Measurements from ENCODE around the gene LCORL.
"Not testable (repeated sequence)": the region's sequence is repeated elsewhere in the genome, so short reads cannot be mapped to it uniquely, and the experiment has no call there.

Gene LCORL

DNA sequence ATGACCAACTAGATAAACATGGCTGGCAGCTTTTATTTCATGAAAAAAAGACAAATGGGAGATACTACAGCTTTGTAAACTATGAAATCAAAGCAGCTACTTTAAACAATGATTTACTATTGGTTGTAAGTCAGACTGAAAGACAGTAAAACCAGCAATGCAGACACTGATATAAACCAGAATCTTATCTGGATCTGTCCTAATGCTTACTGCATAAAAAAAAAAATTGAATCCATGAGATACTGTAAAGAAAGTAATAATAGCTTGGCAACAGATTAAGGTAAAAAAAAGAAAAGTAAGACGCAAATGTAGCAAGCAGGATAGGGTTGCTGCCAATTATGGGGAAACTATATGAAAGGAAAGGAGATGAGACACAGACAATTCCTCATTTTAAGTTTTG is 7.3 kb downstream of the LCORL start:
- no peak for DNase-seq

DNA sequence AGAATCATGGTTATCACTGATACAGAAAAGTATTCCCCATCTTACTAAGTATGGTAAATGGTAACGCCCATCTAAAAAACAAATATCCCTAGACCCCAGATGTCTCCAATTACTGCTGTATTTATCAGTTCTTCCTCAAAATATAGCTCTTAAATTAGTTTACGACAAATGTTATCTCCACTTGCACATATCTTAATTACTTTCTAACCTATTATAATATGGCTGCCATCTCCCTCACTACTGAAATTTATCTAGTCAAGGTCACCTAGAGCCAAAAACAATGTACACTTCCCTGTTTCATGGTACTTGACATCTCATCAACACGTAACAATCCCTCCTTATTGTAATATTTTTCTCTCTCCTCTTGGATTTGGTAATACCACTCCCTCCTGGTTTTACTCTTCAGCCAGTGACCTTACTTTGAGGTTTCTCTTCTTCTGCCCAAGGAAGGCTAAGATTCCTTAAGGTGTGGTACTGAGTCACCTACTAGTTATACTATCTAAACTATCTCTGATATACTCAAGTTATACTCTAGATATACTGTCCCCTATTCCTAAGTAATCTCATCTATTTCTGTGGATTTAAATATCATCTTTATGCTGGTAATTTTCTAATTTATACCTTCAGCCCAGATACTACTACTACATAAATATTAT is 8.6 kb downstream of the LCORL start:
- DNase-seq, result no peak

DNA sequence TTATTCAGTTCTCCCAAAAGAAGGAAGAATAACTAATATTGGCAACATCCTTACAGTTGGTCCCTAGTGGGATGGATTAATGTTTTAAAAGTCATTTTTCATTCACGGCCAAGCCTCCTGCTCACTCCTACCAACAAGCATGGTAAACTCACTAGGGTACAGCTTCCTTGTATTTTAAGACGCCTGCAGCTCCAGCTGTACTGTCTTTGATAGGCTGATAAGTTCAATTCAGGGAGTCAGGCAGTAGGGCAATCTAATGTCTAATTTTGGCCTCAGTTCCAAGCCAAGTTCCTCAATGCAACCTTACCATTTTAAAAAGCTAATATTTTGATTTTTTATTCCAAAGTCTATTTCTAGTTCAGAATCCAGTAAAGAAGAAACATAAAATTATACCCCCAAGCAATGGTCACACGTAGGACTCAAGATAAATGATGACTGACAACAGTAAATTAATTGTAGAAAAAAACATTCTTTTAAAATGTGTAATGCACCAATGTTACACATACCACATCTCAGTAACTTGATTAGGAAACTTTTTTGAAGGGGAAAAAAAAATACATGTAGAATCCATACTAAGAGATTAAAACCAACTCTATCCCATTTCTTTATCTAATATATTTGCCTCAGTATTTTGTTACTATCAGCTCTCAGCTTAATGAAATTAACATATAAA is 9.3 kb downstream of the LCORL start:
- no peak for DNase-seq

DNA sequence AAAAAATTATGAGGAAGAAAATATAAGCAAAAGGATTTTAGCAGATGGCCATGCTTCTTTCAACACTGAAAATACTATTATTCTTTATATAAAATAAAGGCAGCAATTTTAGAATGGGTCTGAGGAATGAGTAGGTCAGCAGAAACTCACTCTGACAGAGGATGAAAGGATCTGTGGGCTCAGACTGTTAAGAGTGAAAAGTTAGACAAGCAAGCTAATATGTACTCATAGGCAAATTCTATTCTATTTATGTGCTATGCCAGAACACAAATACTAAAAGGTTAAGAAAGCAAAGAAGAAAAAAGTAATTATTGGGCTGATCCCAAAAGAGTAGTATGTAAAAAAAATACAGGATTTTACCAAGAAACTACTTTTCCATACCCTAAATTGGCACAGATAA is 13.9 kb downstream of the LCORL start:
- no peak for DNase-seq

DNA sequence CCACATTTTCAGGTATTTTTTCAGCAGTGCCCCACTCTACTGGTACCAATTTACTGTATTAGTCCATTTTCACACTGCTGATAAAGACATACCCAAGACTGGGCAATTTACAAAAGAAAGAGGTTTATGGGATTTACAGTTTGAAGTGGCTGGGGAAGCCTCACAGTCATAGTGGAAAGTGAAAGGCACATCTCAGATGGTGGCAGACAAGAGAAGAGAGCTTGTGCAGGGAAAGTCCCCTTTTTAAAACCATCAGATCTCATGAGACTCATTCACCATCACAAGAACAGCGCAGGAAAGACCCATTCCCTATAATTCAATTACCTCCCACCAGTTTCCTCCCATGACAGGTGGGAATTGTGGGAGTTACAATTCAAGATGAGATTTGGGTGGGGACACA is 15.1 kb downstream of the LCORL start:
- not testable (repeated sequence) for DNase-seq

DNA sequence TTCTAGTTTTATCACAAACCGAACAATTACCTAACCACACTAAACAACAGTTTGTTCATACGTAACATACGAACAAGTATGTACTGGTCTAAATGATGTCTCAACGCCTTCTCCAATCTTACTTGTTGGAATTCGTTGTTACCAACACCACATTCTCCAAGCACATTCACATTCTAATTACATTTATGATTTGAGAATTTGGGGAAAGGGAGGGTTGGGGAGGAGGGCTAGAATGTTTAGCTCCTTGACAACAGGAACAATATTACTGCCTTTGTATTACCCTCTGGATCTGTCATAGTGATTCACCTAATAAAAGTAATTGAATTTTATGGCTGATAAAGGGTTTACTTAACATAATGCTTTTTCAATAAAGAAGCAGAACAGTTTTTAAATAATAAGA is 24.4 kb downstream of the LCORL start:
- DNase-seq, result no peak

DNA sequence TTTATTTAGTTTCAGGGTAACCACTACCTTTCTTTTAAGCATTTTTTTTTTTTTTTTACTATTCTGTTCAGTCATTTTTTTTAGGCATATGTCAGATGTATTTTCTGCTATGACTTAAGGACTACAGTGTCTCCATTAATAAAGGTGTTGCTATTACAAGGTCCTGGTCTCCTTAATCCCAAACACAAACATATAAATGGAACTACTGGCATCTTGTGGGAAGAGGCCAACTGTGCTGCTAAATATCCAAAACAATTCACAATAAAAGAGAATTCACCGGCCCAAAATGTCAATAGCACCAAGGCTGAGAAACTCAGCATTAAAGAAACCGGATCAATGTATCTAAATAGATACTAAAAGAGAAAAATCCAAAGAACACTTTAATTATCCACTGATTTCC is 26.4 kb downstream of the LCORL start:
- DNase-seq, result no peak

DNA sequence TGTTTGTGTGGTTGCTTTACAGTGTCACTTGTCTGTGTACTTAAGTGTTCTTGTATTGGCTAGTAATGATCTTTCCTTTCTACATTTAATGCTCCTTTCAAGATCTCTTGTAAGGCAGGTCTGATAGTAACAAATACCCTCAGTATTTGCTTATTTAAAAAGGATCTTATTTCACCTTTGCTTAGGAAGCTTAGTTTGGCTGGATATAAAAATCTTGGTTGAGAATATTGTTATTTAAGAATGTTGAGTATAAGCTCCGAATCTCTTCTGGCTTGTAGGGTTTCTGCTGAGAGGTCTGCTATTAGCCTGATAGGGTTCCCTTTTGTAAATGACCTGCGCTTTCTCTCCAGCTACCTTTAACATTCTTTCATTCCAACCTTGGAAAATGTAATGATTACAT is 35.7 kb downstream of the LCORL start:
- DNase-seq, result no peak

DNA sequence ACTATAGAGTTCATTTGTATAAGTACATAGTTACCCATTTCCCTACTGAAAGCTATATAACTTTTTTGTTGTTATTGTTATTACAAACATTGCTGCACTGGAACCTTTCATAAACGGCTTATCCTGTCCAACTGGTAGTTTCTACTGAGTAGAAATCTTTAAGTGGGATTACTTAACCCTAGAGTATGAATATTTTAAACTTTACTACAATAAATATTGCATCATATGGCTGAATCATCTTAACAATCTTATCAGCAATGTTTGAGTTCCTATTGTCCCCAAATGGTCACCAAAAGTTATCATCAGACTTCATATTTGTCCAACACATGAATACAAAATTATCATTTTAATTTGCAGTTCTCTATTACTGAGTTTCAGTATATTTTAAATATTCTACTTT is 40.5 kb downstream of the LCORL start:
- no peak for DNase-seq

DNA sequence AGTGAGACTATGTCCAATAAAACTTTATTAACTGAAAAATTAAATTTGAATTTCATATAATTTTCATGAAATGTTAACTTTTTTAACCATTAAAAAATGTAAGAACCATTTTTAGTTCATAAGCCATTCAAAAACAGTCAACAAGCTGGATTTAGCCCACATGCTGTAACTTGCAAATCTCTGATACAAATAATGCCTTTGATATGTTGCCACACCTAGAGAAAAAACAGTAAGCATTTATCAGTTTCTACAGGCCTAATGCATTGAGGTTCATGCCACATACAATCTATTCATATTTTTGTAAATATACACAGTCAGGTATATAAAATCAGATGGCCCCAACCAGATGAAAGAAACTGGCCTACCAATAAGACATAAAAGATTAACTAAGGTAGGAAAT is 52.8 kb downstream of the LCORL start:
- no peak for DNase-seq

DNA sequence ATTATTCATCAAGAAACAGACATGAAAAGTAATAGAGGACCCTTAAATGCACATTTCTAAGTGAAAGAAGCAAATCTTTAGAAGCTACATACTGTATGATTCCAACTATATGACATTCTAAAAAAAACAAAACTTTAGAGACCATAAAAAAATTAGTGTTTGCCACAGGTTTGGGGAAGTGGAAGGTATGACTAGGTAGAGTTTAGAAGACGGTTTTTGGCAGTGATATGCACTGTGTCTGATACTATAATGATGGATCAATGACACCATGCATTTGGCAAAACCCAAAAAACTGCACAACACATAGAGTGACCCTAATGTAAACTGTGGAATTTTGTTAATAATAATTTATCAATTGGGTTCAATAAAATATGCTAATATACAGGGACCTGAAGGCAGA is 54.5 kb downstream of the LCORL start:
- DNase-seq, result no peak

DNA sequence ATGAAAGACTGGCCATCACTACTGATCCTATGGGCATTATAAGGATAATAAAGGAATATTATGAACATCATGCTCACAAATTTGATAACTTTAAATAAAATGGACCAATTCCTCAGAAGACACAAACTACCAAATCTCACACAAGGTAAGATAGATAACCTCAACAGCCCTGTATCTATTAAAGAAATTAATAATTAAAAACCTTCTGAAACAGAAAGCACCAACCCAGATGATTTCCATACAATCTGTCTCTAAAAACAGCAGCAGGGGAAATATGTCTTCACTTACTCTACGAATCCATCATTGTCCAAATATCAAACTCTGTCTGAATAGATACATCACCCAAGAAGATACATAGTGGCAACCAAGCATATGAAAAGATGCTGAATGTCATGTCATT is 55.2 kb downstream of the LCORL start:
- no peak for DNase-seq

DNA sequence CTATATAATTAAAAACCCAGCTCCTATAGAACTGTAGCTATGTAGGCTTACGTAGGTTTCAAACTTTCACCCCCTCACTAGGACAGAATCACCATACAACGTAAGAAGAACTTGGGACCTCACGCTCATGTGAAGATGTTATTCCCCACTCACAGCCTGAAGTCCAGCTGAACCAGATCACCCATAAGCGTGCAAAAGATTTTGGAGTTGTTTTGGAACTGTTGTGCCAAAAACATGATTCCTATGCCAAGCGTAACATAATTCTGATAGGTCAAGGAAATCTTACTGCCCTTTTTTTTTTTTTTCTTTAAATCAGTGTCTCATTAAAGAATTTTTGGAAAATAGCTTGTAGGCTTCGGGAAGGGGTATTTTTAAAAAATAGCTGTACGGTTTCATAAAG is 57.0 kb downstream of the LCORL start:
- DNase-seq, result no peak

DNA sequence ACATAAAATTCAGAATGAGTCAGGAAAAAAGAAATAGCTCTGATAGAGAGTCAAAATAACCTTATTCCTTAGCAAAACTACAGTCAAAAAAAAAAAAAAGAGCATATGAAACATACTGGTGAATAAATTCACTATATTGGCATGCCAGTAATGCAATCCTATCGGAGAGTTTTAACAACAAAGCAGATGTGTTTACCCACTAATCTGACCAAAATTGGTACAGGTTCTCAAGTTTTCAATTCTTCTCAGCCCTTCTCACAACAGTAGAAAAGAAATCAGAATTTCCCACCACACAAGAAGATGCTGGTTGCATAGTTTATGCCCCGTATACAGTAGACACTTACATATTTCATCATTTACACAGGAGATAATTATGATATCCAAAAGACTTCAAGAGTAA is 59.4 kb downstream of the LCORL start:
- DNase-seq, result no peak

DNA sequence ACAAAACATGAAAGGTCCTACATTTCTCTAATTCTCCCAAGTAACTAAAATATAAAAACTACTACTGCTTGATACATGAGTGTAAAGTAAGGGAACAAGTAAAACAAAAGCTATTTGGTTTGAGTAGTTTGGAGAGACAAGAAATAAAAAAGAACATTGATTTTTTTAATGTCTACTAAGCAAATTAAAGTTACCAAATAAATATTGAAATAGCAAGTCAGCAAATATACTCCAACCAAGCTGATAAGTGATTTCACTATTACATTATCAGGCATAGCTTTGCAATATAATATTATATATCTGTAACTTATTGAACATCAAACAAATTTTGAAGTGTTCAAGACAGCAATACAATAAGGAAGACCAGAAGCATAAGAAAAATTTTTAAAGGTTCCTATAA is 60.3 kb downstream of the LCORL start:
- no peak for DNase-seq

DNA sequence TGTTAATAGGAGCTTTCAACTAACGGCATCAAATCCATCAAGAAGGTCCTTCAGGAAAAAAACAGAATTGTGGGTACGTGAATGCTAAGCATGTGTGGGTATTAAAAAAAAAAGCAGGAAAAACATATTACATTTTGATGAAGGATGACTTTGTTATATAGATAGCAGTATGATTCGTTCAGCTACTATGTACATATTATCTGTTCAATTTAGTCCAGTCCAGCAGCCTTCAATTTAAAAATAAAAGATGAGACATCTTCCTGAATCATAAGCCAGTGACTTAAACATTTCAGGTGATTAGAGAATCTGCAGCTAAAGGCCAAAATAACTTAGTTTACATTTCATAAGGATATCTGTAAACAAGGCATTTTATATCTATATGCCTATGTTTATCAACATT is 63.4 kb downstream of the LCORL start:
- DNase-seq, result no peak

DNA sequence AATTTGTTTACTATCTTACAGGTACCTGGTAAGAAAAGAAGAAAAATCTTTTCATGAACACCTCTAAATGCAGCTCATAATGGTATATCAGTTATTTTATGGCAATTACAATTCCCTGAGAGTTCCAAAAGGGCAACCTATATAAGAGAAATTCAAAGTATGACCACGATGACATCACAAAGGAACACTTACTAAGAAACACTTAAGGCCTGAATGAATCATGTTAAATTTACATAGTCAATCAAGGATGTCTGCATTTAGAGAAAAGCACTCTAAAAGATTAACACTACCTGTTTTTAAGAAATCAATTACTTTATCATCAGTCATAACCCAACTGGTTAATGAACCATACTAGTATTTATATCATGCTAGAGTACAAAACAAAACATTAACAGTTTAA is 63.9 kb downstream of the LCORL start:
- no peak for DNase-seq

DNA sequence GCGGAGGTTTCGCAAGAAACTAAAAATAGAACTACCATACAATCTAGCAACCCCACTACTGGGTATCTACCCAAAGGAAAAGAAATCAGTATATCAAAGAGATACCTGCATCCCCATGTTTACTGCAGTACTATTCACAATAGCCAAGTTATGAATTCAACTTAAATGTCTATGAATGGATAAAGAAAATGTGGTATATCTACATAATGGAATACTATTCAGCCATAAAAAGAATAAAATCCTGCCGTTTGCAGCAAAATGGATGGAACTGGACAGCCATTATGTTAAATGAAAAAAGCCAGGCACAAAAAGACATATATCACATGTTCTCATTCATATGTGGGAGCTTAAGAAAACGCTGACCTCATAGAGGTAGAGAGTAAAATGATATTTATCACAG is 65.3 kb downstream of the LCORL start:
- DNase-seq, result no peak

DNA sequence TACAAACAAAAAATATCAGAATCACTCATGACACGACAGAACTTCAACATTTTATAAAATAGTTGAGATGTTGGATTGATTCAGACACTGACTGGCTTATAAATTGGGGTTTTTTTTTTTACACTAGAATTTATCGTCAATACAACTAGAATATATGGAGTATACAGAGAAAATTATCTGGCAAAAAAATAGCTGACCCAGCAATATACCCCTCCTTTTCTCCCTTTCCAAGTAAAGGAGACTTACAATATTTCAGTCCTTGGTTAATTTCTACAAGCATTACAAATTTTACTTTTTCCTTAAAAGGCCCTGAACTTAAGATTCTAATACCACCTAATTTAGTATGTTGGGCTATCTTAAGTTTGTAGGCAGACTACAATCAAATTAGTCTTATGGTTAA is 76.3 kb downstream of the LCORL start:
- no peak for DNase-seq

DNA sequence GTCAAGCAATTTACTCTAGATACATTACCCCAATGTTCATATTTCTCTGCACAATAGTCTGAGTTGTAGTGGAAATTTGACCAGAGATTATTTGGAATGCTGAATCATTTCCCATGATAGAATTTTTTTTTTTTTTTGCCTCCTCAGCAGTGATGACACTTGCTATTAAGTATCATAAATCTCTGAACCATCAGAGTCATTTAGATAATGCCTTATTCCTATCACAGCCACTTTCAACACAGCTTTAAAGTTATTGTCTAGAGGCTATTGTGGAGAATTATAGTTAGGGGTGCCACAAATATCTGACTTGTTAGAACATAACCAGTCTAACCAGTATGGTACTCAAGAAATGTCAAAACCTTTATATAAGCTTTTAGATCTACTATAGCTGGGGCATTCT is 79.8 kb downstream of the LCORL start:
- no peak for DNase-seq

DNA sequence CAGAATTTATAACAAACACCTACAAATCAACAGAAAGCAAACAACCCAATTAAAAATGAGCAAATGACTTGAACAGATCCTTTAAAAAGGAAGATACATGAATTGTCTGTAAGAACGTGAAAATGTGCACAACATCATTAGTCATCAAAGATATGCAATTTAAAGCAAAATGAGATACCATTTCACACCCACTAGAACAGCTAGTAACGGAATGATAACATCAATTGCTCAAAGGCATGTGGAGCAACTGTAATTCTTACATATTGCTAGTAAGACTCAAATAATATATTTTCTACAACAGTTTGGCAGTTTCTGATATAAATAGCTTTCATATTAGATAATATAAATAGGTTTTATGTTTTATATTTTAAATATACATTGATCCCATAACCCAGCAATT is 82.5 kb downstream of the LCORL start:
- DNase-seq, result no peak

DNA sequence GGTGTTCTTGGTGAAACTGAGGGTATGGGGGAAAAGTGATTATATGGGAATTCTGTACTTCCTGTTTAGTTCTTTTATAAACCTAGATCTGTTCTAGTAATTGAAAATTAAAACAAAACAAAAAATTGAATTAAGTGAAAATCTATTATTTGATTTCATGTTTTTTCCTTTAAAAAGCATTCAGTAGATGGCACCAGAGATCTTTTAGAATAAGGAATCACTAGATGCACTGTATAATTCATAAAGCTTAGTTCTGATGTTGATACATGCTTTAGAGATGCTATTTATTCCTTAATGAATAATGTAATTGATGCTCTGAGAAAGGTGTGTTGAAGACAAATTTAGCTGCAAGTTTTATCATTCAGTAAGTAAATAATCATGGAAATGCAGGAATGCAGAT is 87.3 kb downstream of the LCORL start:
- no peak for DNase-seq

DNA sequence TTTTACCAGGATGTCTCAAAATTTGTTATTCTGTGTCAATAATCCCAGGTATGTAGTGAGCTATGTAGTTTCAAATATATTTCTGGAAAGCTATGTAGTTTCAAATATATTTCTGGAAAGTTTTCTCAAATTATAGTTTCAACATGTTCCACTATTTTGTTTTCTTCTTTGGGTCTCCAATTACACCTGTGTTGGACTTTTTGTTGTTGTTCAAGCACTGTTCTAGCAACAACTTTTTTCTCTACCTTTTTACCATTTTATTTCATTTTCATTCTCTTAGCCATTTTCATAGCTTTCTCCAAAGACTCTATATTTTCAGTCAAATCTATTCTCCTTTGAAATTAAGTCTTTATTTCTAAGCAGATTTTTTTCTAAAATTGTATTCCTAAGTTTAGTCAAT is 88.4 kb downstream of the LCORL start:
- no peak for DNase-seq

DNA sequence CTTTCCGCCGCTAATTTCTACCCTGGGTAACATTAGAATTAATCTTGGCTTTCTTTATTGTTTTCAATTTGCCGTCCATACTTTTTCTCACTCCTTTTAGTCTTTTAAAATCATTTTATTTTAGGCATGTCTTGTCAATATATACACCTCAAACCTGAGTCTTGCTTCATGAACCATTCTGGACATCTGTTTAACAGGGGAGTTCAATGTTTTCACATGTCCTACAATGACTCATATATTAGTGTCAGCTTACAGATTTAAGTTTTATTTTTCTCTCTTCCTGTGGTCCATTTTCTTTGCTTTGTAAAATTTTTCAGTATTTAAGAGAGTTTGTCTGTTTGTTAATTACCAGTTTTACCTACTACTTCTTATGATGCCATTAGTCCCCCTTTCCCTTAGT is 89.5 kb downstream of the LCORL start:
- no peak for DNase-seq

DNA sequence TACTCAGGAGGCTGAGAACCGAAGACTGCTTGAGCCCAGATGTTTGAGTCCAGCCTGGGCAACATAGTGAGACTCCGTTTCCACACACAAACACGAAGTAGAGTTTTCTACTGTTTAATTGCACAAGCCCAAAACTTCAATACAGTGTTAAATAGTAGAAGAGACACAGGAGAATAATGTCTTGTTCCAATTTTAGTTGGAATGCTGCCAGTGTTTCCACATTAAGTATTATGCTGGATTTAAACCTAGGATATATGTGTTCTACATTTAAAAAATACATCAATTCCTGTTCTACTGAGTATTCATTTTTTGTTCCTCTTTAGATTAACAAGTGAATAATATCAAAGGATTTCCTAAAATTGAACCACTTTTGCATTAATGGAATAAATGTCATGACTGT is 91.3 kb downstream of the LCORL start:
- DNase-seq, result no peak

Data from CD4-positive, alpha-beta T cell treated with Interleukin-17A for 4 hours (primary cell).